HTERT RPE-1 (cell line): ENCODE measurements around the gene CTAG1A.
"Not testable (repeated sequence)": the region's sequence is repeated elsewhere in the genome, so short reads cannot be mapped to it uniquely, and the experiment has no call there.

Experiments
- in situ Hi-C: fragments of 300-500 bp; cut with MboI; formaldehyde crosslinking; loops from 4 replicates; pipeline ENCODE4 v1.14.3; 2020; ENCODE audit warnings: low sequenced_read_pairs

Gene CTAG1A

GRCh38 chrX:154584585-154585183, at the start of gene CTAG1A:
Gene CTAG1A (plus strand): TSS chrX:154585133. CDS start chrX:154585207, 74 bp downstream.
- in situ Hi-C loops: not testable (repeated sequence)

GRCh38 chrX:154535892-154536291, 49.0 kb upstream of the CTAG1A start:
- in situ Hi-C loops: no loop called here

- in situ Hi-C loops: no loop called here
These were observed 45.9 kb upstream of the CTAG1A start for GRCh38 chrX:154539077-154539476.

- in situ Hi-C loops: not testable (repeated sequence)
These were observed 44.6 kb upstream of the CTAG1A start for GRCh38 chrX:154540365-154540764.

- in situ Hi-C loops: no loop called here
These were observed 43.9 kb upstream of the CTAG1A start for GRCh38 chrX:154540897-154541535.

- in situ Hi-C loops: no loop called here
These were observed 43.4 kb upstream of the CTAG1A start for GRCh38 chrX:154541589-154541895.

- in situ Hi-C loops: no loop called here
These were observed 42.8 kb upstream of the CTAG1A start for GRCh38 chrX:154541896-154542722.

- in situ Hi-C loops: no loop called here
These were observed 42.1 kb upstream of the CTAG1A start for GRCh38 chrX:154542723-154543424.

- in situ Hi-C loops: no loop called here
These were observed 39.2 kb upstream of the CTAG1A start for GRCh38 chrX:154545673-154546274.

GRCh38 chrX:154546354-154547244, 38.3 kb upstream of the CTAG1A start, which contains the start of gene G6PD:
Gene G6PD (minus strand): TSS chrX:154546846. CDS start chrX:154546155, 691 bp downstream.
- in situ Hi-C loops: no loop called here

- in situ Hi-C loops: no loop called here
These were observed 37.5 kb upstream of the CTAG1A start, which contains the start of gene IKBKG for GRCh38 chrX:154547245-154548027. Gene IKBKG (plus strand): TSS chrX:154547620. CDS start chrX:154552003, 4,383 bp downstream.

GRCh38 chrX:154548028-154548316, 37.0 kb upstream of the CTAG1A start:
- in situ Hi-C loops: no loop called here

- in situ Hi-C loops: no loop called here
These were observed 35.2 kb upstream of the CTAG1A start for GRCh38 chrX:154549766-154550165.

- in situ Hi-C loops: not testable (repeated sequence)
These were observed 32.7 kb upstream of the CTAG1A start for GRCh38 chrX:154552112-154552806.

GRCh38 chrX:154558060-154558690, 26.8 kb upstream of the CTAG1A start:
- in situ Hi-C loops: not testable (repeated sequence)

GRCh38 chrX:154558896-154559295, 26.0 kb upstream of the CTAG1A start:
- in situ Hi-C loops: not testable (repeated sequence)

- in situ Hi-C loops: not testable (repeated sequence)
These were observed 24.6 kb upstream of the CTAG1A start for GRCh38 chrX:154560326-154560725.

GRCh38 chrX:154562295-154562694, 22.6 kb upstream of the CTAG1A start:
- in situ Hi-C loops: not testable (repeated sequence)
